ENCODE measurements around the gene CASS4. TPM values are rescaled to one million over a fixed set of nuclear protein-coding genes. Genes with fewer than 3 reads are reported as not detected.

CASS4 gene
- total RNA-seq, 2 experiments from 2014 or later = 3.5 to 3.7 TPM

GRCh38 chr20:56422824-56423189 lies 10.7 kb downstream of the CASS4 start:
- Mint-ChIP-seq H3K27ac (peak overlapping the region; percentile 76), H3K4me3 (no peak overlapping the region), H3K36me3 (ENCODE audit: low read depth) (peaks cover 14% of the 10 kb centered on the region), H3K4me1 (ENCODE audit: low read depth) (peaks cover 74% of the 10 kb centered on the region), H3K27me3 (no peaks in the 10 kb centered on the region), H3K9me3 (no peaks in the 10 kb centered on the region)
- ATAC-seq (no peak), DNase-seq (no peak)
- intact Hi-C loops (cut with micrococcal nuclease) = no loop called here
- no peak for TF ChIP-seq CTCF (IDR thresholded peaks at IDR 0.05)
- POLR2A ChIA-PET = interaction anchor here (0.9 to 4.0 kb wide), 2 partner anchors 10 to 14 kb away, joined by 4 to 16 read pairs; partner anchors contain the start of gene CASS4
- CTCF ChIA-PET = interaction anchor here (1.2 to 3.8 kb wide), 4 partner anchors 10 to 17 kb away, joined by 3 to 17 read pairs (median 4); partner anchors contain the start of gene CASS4

GRCh38 chr20:56423211-56423610 lies 11.2 kb downstream of the CASS4 start:
- intact Hi-C loops (cut with micrococcal nuclease) = no loop called here
- H3K27ac Mint-ChIP-seq = peak overlapping the region; percentile 76
- no peaks in the 10 kb centered on the region for H3K9me3 Mint-ChIP-seq
- H3K4me3 Mint-ChIP-seq = no peak overlapping the region
- TF ChIP-seq CTCF (IDR thresholded peaks at IDR 0.05) = no peak
- H3K27me3 Mint-ChIP-seq = no peaks in the 10 kb centered on the region
- DNase-seq = no peak
- H3K36me3 Mint-ChIP-seq (ENCODE audit: low read depth) = peaks cover 10% of the 10 kb centered on the region
- H3K4me1 Mint-ChIP-seq (ENCODE audit: low read depth) = peaks cover 74% of the 10 kb centered on the region
- ChIA-PET POLR2A (interaction anchor here (4.0 kb wide), 1 partner anchor 10 kb away, joined by 16 read pairs; the partner anchor contains the start of gene CASS4), CTCF (interaction anchor here (1.3 to 3.8 kb wide), 4 partner anchors 11 to 17 kb away, joined by 4 to 17 read pairs (median 5); partner anchors contain the start of gene CASS4)
- ATAC-seq = no peak

GRCh38 chr20:56423886-56424285 lies 11.8 kb downstream of the CASS4 start:
- intact Hi-C loops (cut with micrococcal nuclease) = no loop called here
- Mint-ChIP-seq H3K9me3 (no peaks in the 10 kb centered on the region), H3K27me3 (no peaks in the 10 kb centered on the region), H3K4me1 (ENCODE audit: low read depth) (peaks cover 74% of the 10 kb centered on the region), H3K4me3 (no peak overlapping the region), H3K36me3 (ENCODE audit: low read depth) (peaks cover 9% of the 10 kb centered on the region), H3K27ac (no peak overlapping the region)
- DNase-seq (no peak), ATAC-seq (no peak)
- POLR2A ChIA-PET = interaction anchor here (0.8 to 4.0 kb wide), 2 partner anchors 11 to 16 kb away, joined by 3 to 16 read pairs; partner anchors contain the start of gene CASS4
- CTCF ChIA-PET = interaction anchor here (1.1 to 3.8 kb wide), 6 partner anchors 8 to 31 kb away, joined by 3 to 17 read pairs (median 4); partner anchors contain the start of genes AURKA, CASS4 and CSTF1
- TF ChIP-seq CTCF (IDR thresholded peaks at IDR 0.05) = no peak

GRCh38 chr20:56424931-56425330 lies 12.9 kb downstream of the CASS4 start:
- H3K9me3 Mint-ChIP-seq = no peaks in the 10 kb centered on the region
- intact Hi-C loops (cut with micrococcal nuclease) = no loop called here
- POLR2A ChIA-PET = interaction anchor here (0.8 to 4.0 kb wide), 3 partner anchors 9 to 15 kb away, joined by 3 to 16 read pairs (median 6); partner anchors contain the start of gene CASS4
- CTCF ChIA-PET = interaction anchor here (1.1 to 1.8 kb wide), 4 partner anchors 9 to 33 kb away, joined by 3 to 6 read pairs (median 4); partner anchors contain the start of genes AURKA, CASS4 and CSTF1
- TF ChIP-seq CTCF (IDR thresholded peaks at IDR 0.05) = no peak
- no peak overlapping the region for H3K4me3 Mint-ChIP-seq
- H3K27ac Mint-ChIP-seq = peak overlapping the region; percentile 23
- peaks cover 78% of the 10 kb centered on the region for H3K4me1 Mint-ChIP-seq (ENCODE audit: low read depth)
- no peaks in the 10 kb centered on the region for H3K27me3 Mint-ChIP-seq
- peaks cover 9% of the 10 kb centered on the region for H3K36me3 Mint-ChIP-seq (ENCODE audit: low read depth)
- DNase-seq (no peak), ATAC-seq (no peak)

GRCh38 chr20:56426026-56426425 lies 14.0 kb downstream of the CASS4 start:
- TF ChIP-seq CTCF (IDR thresholded peaks at IDR 0.05) = no peak
- Mint-ChIP-seq H3K36me3 (ENCODE audit: low read depth) (peaks cover 5% of the 10 kb centered on the region), H3K27me3 (no peaks in the 10 kb centered on the region), H3K4me1 (ENCODE audit: low read depth) (peaks cover 79% of the 10 kb centered on the region), H3K4me3 (no peak overlapping the region), H3K27ac (no peak overlapping the region), H3K9me3 (no peaks in the 10 kb centered on the region)
- DNase-seq = no peak
- ATAC-seq = no peak
- CTCF ChIA-PET = interaction anchor here (1.6 kb wide), 1 partner anchor 14 kb away, joined by 6 read pairs; the partner anchor contains the start of gene CASS4
- POLR2A ChIA-PET = interaction anchor here (1.2 to 4.0 kb wide), 4 partner anchors 10 to 28 kb away, joined by 3 to 16 read pairs (median 5); partner anchors contain the start of gene CASS4
- intact Hi-C loops (cut with micrococcal nuclease) = no loop called here
